Measurements from ENCODE around the gene ACRV1. TPM values are rescaled to one million over a fixed set of nuclear protein-coding genes. Genes with fewer than 3 reads are reported as not detected.
A peak's percentile ranks its signal among the peaks of the same experiment; 100 is the strongest.

Gene ACRV1
- total RNA-seq, 1 experiment from 2014 or later, result not detected

DNA sequence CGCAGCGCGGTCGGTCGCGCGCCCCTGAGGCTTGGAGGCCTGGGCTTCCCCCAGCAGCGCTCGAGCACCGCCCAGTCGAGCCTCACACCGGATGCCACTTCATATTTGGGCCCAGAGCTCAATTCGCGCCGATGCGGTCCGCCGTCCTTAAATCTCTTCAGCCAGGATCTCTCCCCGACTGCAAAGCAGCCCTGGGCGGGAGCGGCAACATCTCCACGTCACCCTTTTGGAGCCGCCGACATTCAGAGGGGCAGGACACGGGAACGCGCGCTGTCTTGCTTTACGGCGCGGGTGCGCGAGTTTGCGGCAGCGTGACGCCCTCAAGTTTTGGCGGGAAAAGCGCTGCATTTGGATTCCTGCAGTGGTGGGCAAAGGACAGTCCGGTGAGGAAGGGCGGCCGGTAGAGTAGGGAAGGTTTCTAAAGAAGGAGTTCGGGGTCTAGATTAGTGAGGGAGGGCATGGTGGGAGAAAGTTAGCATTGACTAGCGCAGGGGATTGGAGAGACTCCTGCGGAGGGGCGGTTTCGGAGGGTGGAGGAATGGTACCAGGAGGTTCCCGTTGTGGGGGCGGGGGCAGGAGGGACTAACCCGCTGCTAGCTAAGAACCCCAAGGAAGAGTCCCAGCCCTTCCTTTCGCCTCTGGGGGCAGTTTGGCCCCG is 54.9 kb downstream of the ACRV1 start:
- no TSS peak for BruUV-seq (replicated peaks)
- no peaks in the 10 kb centered on the region for H3K9me3 Mint-ChIP-seq (ENCODE audit: low read depth, unreplicated experiment)
- no peak for TF ChIP-seq CTCF (IDR thresholded peaks at IDR 0.05; ENCODE audit: unreplicated experiment)
- no peaks in the 10 kb centered on the region for H3K27me3 Mint-ChIP-seq (ENCODE audit: unreplicated experiment)
- peak; percentile 80 for DNase-seq
- peaks cover 29% of the 10 kb centered on the region for H3K36me3 Mint-ChIP-seq (ENCODE audit: insufficient read depth, unreplicated experiment)
- intact Hi-C loops (cut with micrococcal nuclease; ENCODE audit: unreplicated experiment), result loop anchor here (5.0 kb wide), 1 partner anchor 247 kb away; no protein-coding TSS in a partner anchor
- H3K4me1 Mint-ChIP-seq (ENCODE audit: low read depth, unreplicated experiment), result peaks cover 17% of the 10 kb centered on the region
- H3K4me3 Mint-ChIP-seq (ENCODE audit: low read depth, unreplicated experiment), result peak overlapping the region; percentile 81
- peak overlapping the region; percentile 78 for H3K27ac Mint-ChIP-seq (ENCODE audit: unreplicated experiment)
- CTCF ChIA-PET, result interaction anchor here (1.0 to 1.2 kb wide), 2 partner anchors 33 kb away, joined by 3 to 4 read pairs; partner anchors contain the start of gene STT3A

GRCh38 chr11:125625225-125625629 is 55.4 kb downstream of the ACRV1 start:
- peak overlapping the region; percentile 81 for H3K4me3 Mint-ChIP-seq (ENCODE audit: low read depth, unreplicated experiment)
- peaks cover 17% of the 10 kb centered on the region for H3K4me1 Mint-ChIP-seq (ENCODE audit: low read depth, unreplicated experiment)
- no peak for DNase-seq
- no peaks in the 10 kb centered on the region for H3K9me3 Mint-ChIP-seq (ENCODE audit: low read depth, unreplicated experiment)
- no peak for TF ChIP-seq CTCF (IDR thresholded peaks at IDR 0.05; ENCODE audit: unreplicated experiment)
- peaks cover 29% of the 10 kb centered on the region for H3K36me3 Mint-ChIP-seq (ENCODE audit: insufficient read depth, unreplicated experiment)
- H3K27me3 Mint-ChIP-seq (ENCODE audit: unreplicated experiment), result no peaks in the 10 kb centered on the region
- TSS peak; percentile 96 for BruUV-seq (replicated peaks)
- peak overlapping the region; percentile 78 for H3K27ac Mint-ChIP-seq (ENCODE audit: unreplicated experiment)
- CTCF ChIA-PET, result interaction anchor here (1.2 kb wide), 1 partner anchor 33 kb away, joined by 4 read pairs; the partner anchor contains the start of gene STT3A
- intact Hi-C loops (cut with micrococcal nuclease; ENCODE audit: unreplicated experiment), result loop anchor here (5.0 kb wide), 1 partner anchor 247 kb away; no protein-coding TSS in a partner anchor

- no TSS peak for BruUV-seq (replicated peaks)
- peaks cover 29% of the 10 kb centered on the region for H3K36me3 Mint-ChIP-seq (ENCODE audit: insufficient read depth, unreplicated experiment)
- peak within 1 kb of the TSS; percentile 78 for H3K27ac Mint-ChIP-seq (ENCODE audit: unreplicated experiment)
- intact Hi-C loops (cut with micrococcal nuclease; ENCODE audit: unreplicated experiment), result loop anchor here (5.0 kb wide), 1 partner anchor 248 kb away; no protein-coding TSS in a partner anchor
- H3K27me3 Mint-ChIP-seq (ENCODE audit: unreplicated experiment), result no peaks in the 10 kb centered on the region
- no peaks in the 10 kb centered on the region for H3K9me3 Mint-ChIP-seq (ENCODE audit: low read depth, unreplicated experiment)
- CTCF ChIA-PET, result interaction anchor here (1.2 kb wide), 1 partner anchor 32 kb away, joined by 4 read pairs; the partner anchor contains the start of gene STT3A
- H3K4me1 Mint-ChIP-seq (ENCODE audit: low read depth, unreplicated experiment), result peaks cover 17% of the 10 kb centered on the region
- DNase-seq, result no peak
- peak within 1 kb of the TSS; percentile 81 for H3K4me3 Mint-ChIP-seq (ENCODE audit: low read depth, unreplicated experiment)
- no peak for TF ChIP-seq CTCF (IDR thresholded peaks at IDR 0.05; ENCODE audit: unreplicated experiment)
These were observed 55.9 kb downstream of the ACRV1 start, which contains the start of gene CHEK1 for GRCh38 chr11:125624756-125625213. CHEK1 (plus strand) TSS chr11:125625163; CDS start chr11:125626769, 1,606 bp downstream.

DNA sequence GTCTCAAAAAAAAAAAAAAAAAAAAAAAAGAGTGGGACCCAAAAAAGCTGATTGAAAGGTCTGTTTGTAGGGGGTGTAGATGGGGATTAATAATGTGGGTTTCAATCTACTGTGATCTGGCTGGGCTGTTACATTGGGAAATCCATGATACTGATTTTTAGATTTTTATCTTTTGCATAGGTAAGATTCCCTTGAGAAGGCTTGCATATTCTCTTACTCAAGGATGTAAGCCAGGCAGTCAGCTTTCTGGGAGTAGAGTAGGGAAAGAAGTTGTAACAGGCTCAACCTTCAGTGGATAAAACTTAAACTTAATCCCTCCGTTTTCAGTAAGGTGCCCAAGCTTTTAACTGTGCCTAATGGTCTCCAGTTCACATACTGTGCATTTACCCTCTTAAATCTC is 57.6 kb downstream of the ACRV1 start:
- Mint-ChIP-seq H3K4me3 (ENCODE audit: low read depth, unreplicated experiment) (no peak overlapping the region), H3K9me3 (ENCODE audit: low read depth, unreplicated experiment) (no peaks in the 10 kb centered on the region), H3K36me3 (ENCODE audit: insufficient read depth, unreplicated experiment) (peaks cover 36% of the 10 kb centered on the region), H3K27ac (ENCODE audit: unreplicated experiment) (no peak overlapping the region), H3K4me1 (ENCODE audit: low read depth, unreplicated experiment) (peaks cover 17% of the 10 kb centered on the region), H3K27me3 (ENCODE audit: unreplicated experiment) (no peaks in the 10 kb centered on the region)
- DNase-seq, result no peak
- CTCF ChIA-PET, result no interaction called here
- no TSS peak for BruUV-seq (replicated peaks)
- TF ChIP-seq CTCF (IDR thresholded peaks at IDR 0.05; ENCODE audit: unreplicated experiment), result no peak
- intact Hi-C loops (cut with micrococcal nuclease; ENCODE audit: unreplicated experiment), result no loop called here

Measured in Calu3 (cell line).